PC-9 (cell line): ENCODE results near the gene SLC25A41. TPM values are rescaled to one million over a fixed set of nuclear protein-coding genes. Genes with fewer than 3 reads are reported as not detected.

Experiments used
- BruUV-seq: library from RNA; stranded (reverse); fragments of 400-500 nt; replicated peaks from 2 replicates; lab custom pipeline; 2021; lab: Mats Ljungman, UMichigan
- CTCF ChIA-PET: fragments of 300-600 bp; sonication (Branson Sonifier 250); formaldehyde crosslinking; loops from one replicate; lab custom pipeline; 2022; ENCODE audit warnings: antibody characterized with exemption; lab: Charles Lee
- POLR2A ChIA-PET: fragments of 300-600 bp; sonication (Branson Sonifier 250); formaldehyde crosslinking; loops from one replicate; lab custom pipeline; 2022; ENCODE audit warnings: antibody characterized with exemption; ENCODE audit not compliant: unreplicated experiment; lab: Charles Lee
- DNase-seq, 2 experiments: peaks; one replicate each; pipeline versions ENCODE4 v3.0.0 to v3.0.0-alpha.2; 2015 to 2022; ENCODE audit warnings: mixed read lengths in 1 of 2
- H2AFZ ChIP-seq: fragments of 200-600 bp; sonication (generic); 2 replicates; pipeline ENCODE4 v1.8.1; 2017; ENCODE audit warnings: antibody characterized with exemption
- H3F3A ChIP-seq: fragments of 200-600 bp; sonication (generic); 2 replicates; pipeline ENCODE4 v1.8.1; 2017; ENCODE audit warnings: antibody characterized with exemption, mild to moderate bottlenecking, low read depth; ENCODE audit not compliant: insufficient read depth
- H3K27ac ChIP-seq: fragments of 200-600 bp; sonication (generic); 2 replicates; pipeline ENCODE4 v1.6.1; 2016; ENCODE audit warnings: mixed run types
- H3K27me3 ChIP-seq: fragments of 200-600 bp; sonication (generic); 2 replicates; pipeline ENCODE4 v1.6.1; 2016; ENCODE audit warnings: low read depth, mixed run types; ENCODE audit not compliant: insufficient read depth
- H3K36me3 ChIP-seq: fragments of 200-600 bp; sonication (generic); 2 replicates; pipeline ENCODE4 v1.6.1; 2016; ENCODE audit warnings: low read depth, mixed run types
- H3K4me1 ChIP-seq: fragments of 200-600 bp; sonication (generic); replicated peaks from 2 replicates; pipeline ENCODE4 v1.6.1; 2016; ENCODE audit warnings: mixed run types; ENCODE audit not compliant: insufficient read depth
- H3K4me2 ChIP-seq: fragments of 200-600 bp; sonication (generic); 2 replicates; pipeline ENCODE4 v1.6.1; 2017; ENCODE audit warnings: mixed run types
- H3K4me3 ChIP-seq: fragments of 200-600 bp; sonication (generic); 2 replicates; pipeline ENCODE4 v1.6.1; 2016; ENCODE audit warnings: mixed run types
- H3K79me2 ChIP-seq: fragments of 200-600 bp; sonication (generic); 2 replicates; pipeline ENCODE4 v1.6.1; 2017; ENCODE audit warnings: low read depth, mixed run types
- H3K9me2 ChIP-seq: fragments of 200-600 bp; sonication (generic); 2 replicates; pipeline ENCODE4 v1.8.1; 2017; ENCODE audit warnings: mild to moderate bottlenecking; ENCODE audit not compliant: insufficient read depth
- H3K9me3 ChIP-seq: fragments of 200-600 bp; sonication (generic); 2 replicates; pipeline ENCODE4 v1.8.1; 2016; ENCODE audit warnings: low read depth; ENCODE audit not compliant: insufficient read depth
- H4K20me1 ChIP-seq: fragments of 200-600 bp; sonication (generic); 2 replicates; pipeline ENCODE4 v1.8.1; 2017; ENCODE audit not compliant: insufficient read depth
- CTCF ChIP-seq: fragments of 200-600 bp; sonication (generic); conservative IDR thresholded peaks from 2 replicates; pipeline ENCODE4 v1.6.1; 2017; ENCODE audit warnings: mixed run types, antibody characterized with exemption, mild to moderate bottlenecking, moderate library complexity
- EZH2 ChIP-seq: fragments of 200-600 bp; sonication (generic); IDR thresholded peaks from 2 replicates; pipeline ENCODE4 v1.8.0; 2017; ENCODE audit warnings: antibody characterized with exemption, low read depth
- intact Hi-C: fragments of 100-400 bp; cut with micrococcal nuclease; formaldehyde crosslinking; loops from one replicate; pipeline ENCODE4 v1.10.0; 2022; ENCODE audit not compliant: unreplicated experiment
- total RNA-seq: library from RNA; stranded (reverse); gene quantifications from 2 replicates; pipeline ENCODE4 v1.2.3, GENCODE V29; 2021

SLC25A41 gene
- total RNA-seq, 1 experiment from 2014 or later = not detected

- H3K27me3 ChIP-seq = no peaks in the 10 kb centered on the region
These were observed 14.5 kb upstream of the SLC25A41 start for GRCh38 chr19:6448045-6448444.

GRCh38 chr19:6446452-6446851 is 12.9 kb upstream of the SLC25A41 start:
- ChIA-PET CTCF (no interaction called here), POLR2A (no interaction called here)
- intact Hi-C loops = no loop called here
- H3K4me2 ChIP-seq = no peak overlapping the region
- BruUV-seq = no TSS peak
- H3K27ac ChIP-seq = no peak overlapping the region
- no peaks in the 10 kb centered on the region for H3K27me3 ChIP-seq
- H3K4me3 ChIP-seq = no peak overlapping the region
- no peaks in the 10 kb centered on the region for H3K9me2 ChIP-seq
- no peak for DNase-seq
- H4K20me1 ChIP-seq = no peaks in the 10 kb centered on the region
- no peaks in the 10 kb centered on the region for H3K4me1 ChIP-seq
- no peak overlapping the region for H2AFZ ChIP-seq
- no peaks in the 10 kb centered on the region for H3K79me2 ChIP-seq
- TF ChIP-seq CTCF = no peak
- no peak for TF ChIP-seq EZH2
- no peaks in the 10 kb centered on the region for H3F3A ChIP-seq
- H3K9me3 ChIP-seq = no peaks in the 10 kb centered on the region
- no peaks in the 10 kb centered on the region for H3K36me3 ChIP-seq

More at GRCh38 chr19:6448045-6448444, 14.5 kb upstream of the SLC25A41 start:
- ChIA-PET POLR2A (no interaction called here), CTCF (no interaction called here)
- intact Hi-C loops = no loop called here
- Histone ChIP-seq H3K4me3 (no peak overlapping the region), H2AFZ (no peak overlapping the region), H3K4me2 (no peak overlapping the region), H3K4me1 (no peaks in the 10 kb centered on the region), H3K9me3 (no peaks in the 10 kb centered on the region), H3K36me3 (no peaks in the 10 kb centered on the region), H3K79me2 (no peaks in the 10 kb centered on the region), H4K20me1 (no peaks in the 10 kb centered on the region), H3K9me2 (no peaks in the 10 kb centered on the region), H3F3A (no peaks in the 10 kb centered on the region), H3K27ac (no peak overlapping the region)
- no peak for DNase-seq
- no TSS peak for BruUV-seq
- TF ChIP-seq EZH2 = no peak
- no peak for TF ChIP-seq CTCF

- no peaks in the 10 kb centered on the region for H4K20me1 ChIP-seq
- H3K27ac ChIP-seq = no peak overlapping the region
- H3K4me1 ChIP-seq = no peaks in the 10 kb centered on the region
- CTCF ChIA-PET = no interaction called here
- H3K4me2 ChIP-seq = no peak overlapping the region
- TF ChIP-seq CTCF (no peak), EZH2 (no peak)
- no peaks in the 10 kb centered on the region for H3K9me3 ChIP-seq
- H3K36me3 ChIP-seq = no peaks in the 10 kb centered on the region
- no peaks in the 10 kb centered on the region for H3K27me3 ChIP-seq
- H3F3A ChIP-seq = no peaks in the 10 kb centered on the region
- intact Hi-C loops = no loop called here
- H2AFZ ChIP-seq = no peak overlapping the region
- BruUV-seq = no TSS peak
- no peak for DNase-seq
- H3K9me2 ChIP-seq = no peaks in the 10 kb centered on the region
- no peak overlapping the region for H3K4me3 ChIP-seq
- POLR2A ChIA-PET = no interaction called here
- H3K79me2 ChIP-seq = no peaks in the 10 kb centered on the region
These were observed 10.4 kb upstream of the SLC25A41 start for GRCh38 chr19:6443986-6444385.
